Tibial artery (tissue), 4 donors: ENCODE measurements around the gene FABP6.

Experiments used
- DNase-seq, 2 donors: peaks; one replicate each; pipeline ENCODE4 v3.0.0-alpha.2; 2019
- H3K27ac ChIP-seq, 2 donors: fragments of 200-600 bp; sonication (generic) in 1 of 2; 1 replicate in 1 of 2; 2 replicates in 1 of 2; pipeline ENCODE4 v1.5.1; 2018 to 2019; ENCODE audit warnings: mild to moderate bottlenecking in 1 of 2
- H3K27me3 ChIP-seq, 2 donors: fragments of 200-600 bp; sonication (generic) in 1 of 2; one replicate each; pipeline versions ENCODE4 v1.5.1 to v1.6.0; 2016 to 2019
- H3K36me3 ChIP-seq, 3 donors: fragments of 200-600 bp; sonication (generic) in 2 of 3; one replicate each; pipeline ENCODE4 v1.5.1; 2016 to 2019; ENCODE audit warnings: mild to moderate bottlenecking in 2 of 3
- H3K4me1 ChIP-seq, 4 donors: fragments of 200-600 bp; sonication (generic) in 2 of 4; 1 replicate in 3 of 4; 2 replicates in 1 of 4; pipeline ENCODE4 v1.5.1; 2016 to 2019
- H3K4me3 ChIP-seq, 2 donors: fragments of 200-600 bp; sonication (generic) in 1 of 2; 1 replicate in 1 of 2; 2 replicates in 1 of 2; pipeline ENCODE4 v1.5.1; 2018 to 2019; ENCODE audit warnings: mild to moderate bottlenecking in 2 of 2
- H3K9me3 ChIP-seq, 3 donors: fragments of 200-600 bp; sonication (generic) in 1 of 3; one replicate each; pipeline ENCODE4 v1.5.1; 2016 to 2019
- CTCF ChIP-seq, 2 experiments: fragments of 200-600 bp in 1 of 2; fragments of 450-650 bp in 1 of 2; IDR thresholded peaks; one replicate each; pipeline ENCODE4 v1.5.1; 2017 to 2019; ENCODE audit warnings: antibody characterized with exemption in 2 of 2, mild to moderate bottlenecking in 1 of 2, moderate library complexity in 1 of 2
- intact Hi-C: fragments of 100-400 bp; cut with DNase I; formaldehyde crosslinking; loops from one replicate; pipeline ENCODE4 v1.15.0; 2023; ENCODE audit warnings: low total_unique reads

Gene FABP6

DNA sequence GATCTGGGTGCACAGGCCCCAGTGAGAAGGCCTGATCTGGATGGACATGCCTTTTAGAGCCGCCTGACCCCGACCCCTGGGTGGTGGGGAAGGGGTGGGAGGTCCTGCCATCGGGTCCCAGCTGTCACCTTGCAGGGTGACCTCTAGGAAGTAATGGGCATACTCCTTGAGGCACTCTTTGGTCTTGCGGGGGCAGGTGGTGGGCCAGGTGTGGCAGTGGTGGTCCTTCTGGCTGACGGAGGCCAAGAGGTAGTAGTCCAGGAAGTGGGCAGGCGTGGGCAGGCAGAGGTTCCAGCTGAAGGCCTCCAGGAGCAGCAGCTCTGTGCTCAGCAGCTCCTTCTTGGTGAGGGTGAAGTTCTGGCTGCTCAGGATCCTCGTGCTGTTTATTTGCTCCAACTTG is 30.0 kb downstream of the FABP6 start:
- DNase-seq = no peak
- H3K36me3 ChIP-seq = no peaks in the 10 kb centered on the region
- no peak overlapping the region for H3K27ac ChIP-seq
- intact Hi-C loops = no loop called here
- no peaks in the 10 kb centered on the region for H3K9me3 ChIP-seq
- no peak overlapping the region for H3K4me3 ChIP-seq
- no peaks in the 10 kb centered on the region for H3K27me3 ChIP-seq
- TF ChIP-seq CTCF (IDR thresholded peaks at IDR 0.05) = no peak
- H3K4me1 ChIP-seq = no peaks in the 10 kb centered on the region

GRCh38 chr5:160260006-160260775 is 30.9 kb downstream of the FABP6 start:
- Histone ChIP-seq H3K36me3 (no peaks in the 10 kb centered on the region), H3K4me3 (no peak overlapping the region), H3K27ac (no peak overlapping the region), H3K9me3 (no peaks in the 10 kb centered on the region), H3K27me3 (no peaks in the 10 kb centered on the region), H3K4me1 (no peaks in the 10 kb centered on the region)
- DNase-seq = no peak
- no peak for TF ChIP-seq CTCF (IDR thresholded peaks at IDR 0.05)
- intact Hi-C loops = no loop called here

DNA sequence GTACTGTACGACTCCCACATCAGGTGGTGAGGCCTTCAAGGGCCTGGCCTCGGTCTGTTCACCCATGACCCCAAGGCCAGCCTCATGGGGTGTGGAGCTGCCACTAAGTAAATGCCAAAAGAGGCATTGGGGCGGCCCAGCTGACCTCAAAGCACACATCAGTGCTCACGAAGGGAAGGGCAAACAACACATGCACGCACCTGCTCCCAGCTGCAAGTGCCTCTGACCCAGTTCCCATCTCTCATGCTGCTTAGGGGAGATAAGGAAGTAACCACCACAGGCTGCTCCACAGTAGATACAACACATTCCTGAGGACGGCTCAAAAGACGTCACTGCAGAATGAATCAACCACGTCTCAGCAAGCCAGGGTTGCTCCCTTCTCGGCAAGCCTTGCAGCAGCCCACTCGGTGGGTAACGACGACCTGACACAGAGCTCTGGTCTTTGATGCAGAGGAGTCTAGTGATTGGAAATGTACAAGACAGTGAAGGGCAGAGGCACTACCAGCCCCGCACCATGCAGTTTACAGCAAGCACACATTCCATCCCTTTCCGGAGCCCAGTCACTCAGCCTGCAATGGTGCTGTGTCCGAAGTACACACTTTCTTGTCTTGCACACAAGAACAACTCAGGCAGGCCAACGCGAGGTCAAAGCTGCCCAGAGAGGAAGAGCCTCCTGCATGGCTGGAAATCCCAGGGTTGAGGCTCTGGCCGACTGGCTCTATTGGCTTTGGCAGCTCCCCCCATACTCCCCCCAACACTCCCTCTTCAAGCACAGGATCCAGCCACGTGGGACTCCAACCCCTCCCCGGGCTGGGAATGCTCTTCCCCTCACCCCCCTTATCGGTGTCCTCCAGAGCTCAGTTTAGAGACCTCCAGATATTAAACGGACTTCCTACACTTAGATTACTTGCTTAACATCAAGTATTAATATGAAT is 31.8 kb downstream of the FABP6 start:
- Histone ChIP-seq H3K36me3 (no peaks in the 10 kb centered on the region), H3K27ac (no peak overlapping the region), H3K9me3 (no peaks in the 10 kb centered on the region), H3K4me1 (no peaks in the 10 kb centered on the region), H3K27me3 (no peaks in the 10 kb centered on the region), H3K4me3 (no peak overlapping the region)
- DNase-seq = no peak
- no peak for TF ChIP-seq CTCF (IDR thresholded peaks at IDR 0.05)
- intact Hi-C loops = no loop called here

DNA sequence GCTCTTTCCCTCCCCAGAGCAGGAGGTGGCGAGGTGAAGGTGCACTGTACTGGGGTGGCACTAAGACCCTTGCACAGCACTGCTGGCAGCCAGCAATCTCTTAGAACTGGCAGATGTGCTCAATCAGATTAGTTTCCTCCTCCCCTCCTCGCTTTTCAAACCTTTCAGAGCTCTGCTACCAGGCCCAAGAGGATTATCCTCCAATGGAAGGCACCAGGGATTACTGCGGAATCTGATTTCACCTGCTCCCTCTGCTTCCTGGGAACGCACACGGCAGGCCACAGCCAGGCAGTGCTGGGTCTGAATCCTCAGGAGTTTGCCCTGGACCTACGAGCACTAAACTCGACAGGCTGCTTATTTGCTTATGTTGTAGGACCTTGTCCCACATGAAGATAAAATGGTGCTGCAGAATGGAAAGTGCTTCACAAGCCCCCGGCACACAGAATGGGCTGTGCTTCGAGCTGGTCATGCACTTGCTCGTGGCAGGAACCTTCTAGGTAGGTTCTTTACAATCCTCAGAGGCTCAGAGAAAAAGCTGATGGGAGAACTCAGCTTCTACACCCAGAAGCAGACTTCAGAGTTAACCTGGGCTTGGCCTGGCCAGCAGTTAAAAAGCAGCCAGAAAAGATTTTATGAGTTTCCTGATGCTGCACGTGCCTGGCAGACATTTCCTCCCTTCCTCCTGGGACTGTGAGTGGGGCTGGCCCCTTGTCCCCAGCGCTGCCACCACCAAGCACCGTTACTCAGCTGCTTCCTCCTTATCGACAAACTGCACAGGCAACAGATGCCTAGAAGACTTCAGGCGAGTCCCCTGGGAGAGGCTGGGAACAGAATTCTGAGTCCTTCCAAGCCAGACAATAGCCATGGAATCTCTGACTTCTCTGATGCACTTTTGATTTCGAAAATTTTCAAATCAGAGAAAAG is 33.1 kb downstream of the FABP6 start:
- intact Hi-C loops = no loop called here
- no peak overlapping the region for H3K27ac ChIP-seq
- H3K9me3 ChIP-seq = no peaks in the 10 kb centered on the region
- no peak for DNase-seq
- no peak for TF ChIP-seq CTCF (IDR thresholded peaks at IDR 0.05)
- no peaks in the 10 kb centered on the region for H3K27me3 ChIP-seq
- H3K36me3 ChIP-seq = no peaks in the 10 kb centered on the region
- no peak overlapping the region for H3K4me3 ChIP-seq
- no peaks in the 10 kb centered on the region for H3K4me1 ChIP-seq

DNA sequence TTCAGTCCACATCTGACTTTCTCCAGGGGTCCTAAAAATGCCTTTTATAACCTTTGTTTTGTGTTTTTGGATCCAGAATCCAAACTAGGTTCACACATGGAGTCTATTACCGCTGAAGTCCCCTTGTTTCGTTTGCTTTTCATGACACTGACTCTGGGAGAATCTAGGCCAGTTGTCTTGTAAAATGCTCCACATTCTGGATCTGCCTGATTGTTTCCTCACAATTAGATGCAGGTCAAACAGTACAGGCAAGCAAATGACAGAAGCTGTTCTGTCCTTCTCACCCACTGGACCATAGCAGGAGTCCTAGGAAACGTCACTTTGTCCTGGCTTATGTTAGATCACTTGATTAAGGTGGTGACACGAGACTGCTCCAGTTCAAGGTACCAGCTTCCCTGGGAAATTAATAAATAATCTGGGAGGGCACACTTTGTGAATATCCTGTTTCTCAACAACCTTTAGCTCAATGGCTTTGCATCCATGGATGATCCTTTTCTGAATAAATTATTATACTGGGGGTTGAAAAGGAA is 34.1 kb downstream of the FABP6 start:
- no peak for DNase-seq
- no peak for TF ChIP-seq CTCF (IDR thresholded peaks at IDR 0.05)
- intact Hi-C loops = no loop called here
- Histone ChIP-seq H3K4me3 (no peak overlapping the region), H3K36me3 (no peaks in the 10 kb centered on the region), H3K9me3 (no peaks in the 10 kb centered on the region), H3K27me3 (no peaks in the 10 kb centered on the region), H3K4me1 (no peaks in the 10 kb centered on the region), H3K27ac (no peak overlapping the region)
